DOHH2 (cell line): Measurements from ENCODE around the gene SEC22A.

Experiments used
- H3F3A ChIP-seq: fragments of 200-600 bp; sonication (generic), shearing (Covaris generic); 2 replicates; pipeline ENCODE4 v1.6.0; 2016; ENCODE audit warnings: antibody characterized with exemption, mild to moderate bottlenecking; ENCODE audit not compliant: control insufficient read depth, insufficient read depth
- H3K27ac ChIP-seq: fragments of 200-600 bp; sonication (generic); 2 replicates; pipeline ENCODE4 v1.5.1; 2014; ENCODE audit warnings: low read depth, mild to moderate bottlenecking, low read length, moderate library complexity
- H3K27me3 ChIP-seq: fragments of 200-600 bp; sonication (generic); 2 replicates; pipeline ENCODE4 v1.6.1; 2014; ENCODE audit warnings: mild to moderate bottlenecking, low read length, mixed read lengths; ENCODE audit not compliant: control insufficient read depth
- H3K36me3 ChIP-seq: fragments of 200-600 bp; sonication (generic); 2 replicates; pipeline ENCODE4 v1.6.1; 2014; ENCODE audit warnings: mild to moderate bottlenecking, low read length, moderate library complexity, mixed read lengths; ENCODE audit not compliant: control insufficient read depth
- H3K4me1 ChIP-seq: fragments of 200-600 bp; sonication (generic); 2 replicates; pipeline ENCODE4 v1.6.1; 2014; ENCODE audit warnings: mild to moderate bottlenecking, low read length, mixed read lengths; ENCODE audit not compliant: control insufficient read depth
- H3K4me2 ChIP-seq: fragments of 200-600 bp; sonication (generic); 2 replicates; pipeline ENCODE4 v1.6.0; 2014; ENCODE audit warnings: mild to moderate bottlenecking, low read length, moderate library complexity
- H3K4me3 ChIP-seq: fragments of 200-600 bp; sonication (generic); 2 replicates; pipeline ENCODE4 v1.5.1; 2014; ENCODE audit warnings: mild to moderate bottlenecking, low read length, mixed read lengths
- H3K79me2 ChIP-seq: fragments of 200-600 bp; sonication (generic); 2 replicates; pipeline ENCODE4 v1.6.1; 2014; ENCODE audit warnings: mild to moderate bottlenecking, low read length, mixed read lengths; ENCODE audit not compliant: control insufficient read depth
- H3K9me2 ChIP-seq: fragments of 200-600 bp; sonication (generic); replicated peaks from 2 replicates; pipeline ENCODE4 v1.6.1; 2014; ENCODE audit warnings: mild to moderate bottlenecking, low read length, mixed read lengths; ENCODE audit not compliant: control insufficient read depth
- H3K9me3 ChIP-seq: fragments of 200-600 bp; sonication (generic); 2 replicates; pipeline ENCODE4 v1.6.1; 2014; ENCODE audit warnings: antibody characterized with exemption, low read length, mixed read lengths; ENCODE audit not compliant: control insufficient read depth, insufficient read depth
- H4K20me1 ChIP-seq: fragments of 200-600 bp; sonication (generic); 2 replicates; pipeline ENCODE4 v1.6.0; 2014; ENCODE audit warnings: low read depth, mild to moderate bottlenecking, antibody characterized with exemption, low read length, moderate library complexity; ENCODE audit not compliant: control insufficient read depth, insufficient read depth
- EZH2phosphoT487 ChIP-seq: fragments of 200-600 bp; sonication (generic); IDR thresholded peaks from 2 replicates; pipeline ENCODE4 v1.6.1; 2017; ENCODE audit warnings: borderline replicate concordance, mild to moderate bottlenecking, antibody characterized with exemption, low read length, moderate library complexity, mixed read lengths
- TF ChIP-seq, protein P1 (sequence below): fragments of 200-600 bp; sonication (generic); IDR thresholded peaks from one replicate; pipeline ENCODE4 v1.5.1; 2014; ENCODE audit warnings: antibody characterized with exemption, mild to moderate bottlenecking, low read depth, low read length; ENCODE audit not compliant: poor library complexity, severe bottlenecking

SEC22A gene

DNA sequence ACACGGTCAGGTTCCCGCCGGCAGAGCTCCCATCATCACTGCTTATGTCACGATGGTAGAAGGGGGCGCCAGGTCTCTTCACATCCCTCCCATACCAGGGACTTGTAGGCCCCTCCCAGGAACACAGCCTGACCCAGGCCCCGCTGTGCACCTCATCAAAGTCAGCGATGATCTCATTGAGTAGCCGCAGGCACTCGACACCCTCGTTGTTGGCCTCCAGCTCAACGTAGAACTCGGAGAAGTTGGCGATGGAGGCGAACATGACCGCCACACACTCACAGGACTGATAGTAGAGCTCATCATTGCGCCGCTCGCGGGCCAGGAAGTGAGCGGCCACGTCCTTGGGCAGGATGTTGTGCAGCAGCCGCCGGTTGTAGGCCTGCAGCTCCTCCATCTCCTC lies 89.2 kb downstream of the SEC22A start:
- Histone ChIP-seq H4K20me1 (no peaks in the 10 kb centered on the region), H3K79me2 (no peaks in the 10 kb centered on the region), H3K4me1 (no peaks in the 10 kb centered on the region), H3K36me3 (no peaks in the 10 kb centered on the region), H3K27ac (no peak overlapping the region), H3K9me3 (no peaks in the 10 kb centered on the region), H3F3A (no peaks in the 10 kb centered on the region), H3K4me3 (no peak overlapping the region), H3K9me2 (no peaks in the 10 kb centered on the region), H3K27me3 (no peaks in the 10 kb centered on the region), H3K4me2 (no peak overlapping the region)
- TF ChIP-seq, protein P1, sequence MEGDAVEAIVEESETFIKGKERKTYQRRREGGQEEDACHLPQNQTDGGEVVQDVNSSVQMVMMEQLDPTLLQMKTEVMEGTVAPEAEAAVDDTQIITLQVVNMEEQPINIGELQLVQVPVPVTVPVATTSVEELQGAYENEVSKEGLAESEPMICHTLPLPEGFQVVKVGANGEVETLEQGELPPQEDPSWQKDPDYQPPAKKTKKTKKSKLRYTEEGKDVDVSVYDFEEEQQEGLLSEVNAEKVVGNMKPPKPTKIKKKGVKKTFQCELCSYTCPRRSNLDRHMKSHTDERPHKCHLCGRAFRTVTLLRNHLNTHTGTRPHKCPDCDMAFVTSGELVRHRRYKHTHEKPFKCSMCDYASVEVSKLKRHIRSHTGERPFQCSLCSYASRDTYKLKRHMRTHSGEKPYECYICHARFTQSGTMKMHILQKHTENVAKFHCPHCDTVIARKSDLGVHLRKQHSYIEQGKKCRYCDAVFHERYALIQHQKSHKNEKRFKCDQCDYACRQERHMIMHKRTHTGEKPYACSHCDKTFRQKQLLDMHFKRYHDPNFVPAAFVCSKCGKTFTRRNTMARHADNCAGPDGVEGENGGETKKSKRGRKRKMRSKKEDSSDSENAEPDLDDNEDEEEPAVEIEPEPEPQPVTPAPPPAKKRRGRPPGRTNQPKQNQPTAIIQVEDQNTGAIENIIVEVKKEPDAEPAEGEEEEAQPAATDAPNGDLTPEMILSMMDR: no peak
- TF ChIP-seq EZH2phosphoT487: no peak

DNA sequence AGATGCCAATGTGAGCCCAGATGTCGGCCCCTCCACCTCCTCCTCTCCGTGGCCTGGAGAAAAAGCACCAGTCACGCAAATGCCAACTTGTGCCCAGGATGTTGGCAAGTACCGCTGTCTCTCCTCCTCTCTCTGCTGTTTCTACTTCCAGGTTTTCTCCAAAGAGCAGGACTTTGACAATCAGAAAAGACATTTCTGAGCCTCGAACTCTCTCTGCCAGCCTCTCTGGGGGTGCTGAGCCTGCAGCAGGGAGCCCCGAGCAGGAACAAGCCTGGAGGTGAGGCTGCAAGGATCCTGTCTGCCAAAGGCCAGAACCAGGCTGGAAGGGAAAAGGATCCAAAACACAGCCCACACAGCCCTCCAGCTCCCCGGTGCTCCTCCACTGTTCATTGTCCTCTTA lies 89.7 kb downstream of the SEC22A start:
- Histone ChIP-seq H3K79me2 (no peaks in the 10 kb centered on the region), H3K27ac (no peak overlapping the region), H3K4me1 (no peaks in the 10 kb centered on the region), H3K9me2 (no peaks in the 10 kb centered on the region), H3K4me2 (no peak overlapping the region), H3K36me3 (no peaks in the 10 kb centered on the region), H3K4me3 (no peak overlapping the region), H3K9me3 (no peaks in the 10 kb centered on the region), H4K20me1 (no peaks in the 10 kb centered on the region), H3F3A (no peaks in the 10 kb centered on the region), H3K27me3 (no peaks in the 10 kb centered on the region)
- TF ChIP-seq EZH2phosphoT487: no peak
- TF ChIP-seq, protein P1: no peak

DNA sequence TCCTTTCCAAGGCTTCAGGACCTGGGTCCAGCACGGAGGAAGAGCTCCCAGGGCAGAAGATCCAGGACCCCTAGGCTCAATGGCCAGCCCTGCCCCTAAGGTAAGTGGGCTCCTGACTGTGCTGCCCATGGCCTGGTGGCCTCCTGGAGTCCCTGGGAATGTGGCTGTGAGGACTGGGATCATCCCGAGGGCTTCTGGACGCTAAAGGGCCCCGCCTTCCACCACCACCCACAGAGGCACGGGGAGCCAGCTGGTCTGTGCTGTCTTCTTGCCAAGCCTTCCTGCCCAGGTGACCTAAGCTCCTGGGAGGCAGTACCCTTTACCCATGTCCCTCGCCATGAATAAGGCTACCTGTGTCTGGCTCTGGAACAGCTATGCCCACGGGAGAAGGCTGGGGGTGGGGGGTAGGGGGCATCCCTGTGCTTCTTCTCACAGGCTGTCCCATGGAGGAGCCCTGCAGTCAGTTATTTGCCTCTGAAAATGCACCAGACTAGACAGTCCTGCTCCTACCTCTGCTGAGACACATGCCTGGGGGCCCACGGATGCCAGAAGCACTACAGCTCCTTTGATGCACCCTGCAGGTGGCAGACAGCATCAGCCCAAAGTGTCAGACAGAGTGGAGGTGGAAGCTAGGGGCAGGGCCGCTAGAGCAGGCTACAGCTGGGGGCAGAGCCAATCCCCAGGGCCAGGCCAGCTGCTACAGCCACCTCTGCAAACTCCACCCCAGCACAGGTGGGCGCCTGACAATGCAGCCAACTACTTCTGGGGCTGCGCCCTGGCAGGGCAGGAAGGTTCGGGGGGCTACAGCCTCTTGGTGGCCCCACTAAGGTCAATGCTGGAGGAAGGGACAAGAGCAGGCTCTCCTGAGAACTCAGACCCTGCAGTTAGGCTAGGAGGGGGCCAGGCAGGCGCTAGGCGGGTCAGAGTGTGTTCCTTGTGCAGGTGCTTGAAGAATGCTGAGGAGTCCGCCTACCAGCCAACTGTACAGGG lies 90.9 kb downstream of the SEC22A start:
- Histone ChIP-seq H3K79me2 (no peaks in the 10 kb centered on the region), H3K27me3 (no peaks in the 10 kb centered on the region), H3K27ac (no peak overlapping the region), H3F3A (no peaks in the 10 kb centered on the region), H3K4me1 (no peaks in the 10 kb centered on the region), H3K4me3 (no peak overlapping the region), H3K36me3 (no peaks in the 10 kb centered on the region), H3K4me2 (no peak overlapping the region), H4K20me1 (no peaks in the 10 kb centered on the region), H3K9me3 (no peaks in the 10 kb centered on the region), H3K9me2 (no peaks in the 10 kb centered on the region)
- no peak for TF ChIP-seq EZH2phosphoT487
- TF ChIP-seq, protein P1: no peak
